IMR-90 (cell line): Measurements from ENCODE around the gene MZT1. TPM values are rescaled to one million over a fixed set of nuclear protein-coding genes. Genes with fewer than 3 reads are reported as not detected.

Experiments
- ATAC-seq: fragments of 200-7000 bp; cut with Tn5 transposase; 2 replicates; pipeline ENCODE4 v1.9.1; 2020; ENCODE audit warnings: low read depth, mild to moderate bottlenecking, moderate library complexity
- BruUV-seq: library from RNA; stranded (reverse); fragments of 400-500 nt; replicated peaks from 2 replicates; lab custom pipeline; 2021; lab: Mats Ljungman, UMichigan
- CTCF ChIA-PET: fragments of 300-600 bp; formaldehyde crosslinking; extraction: SDS; loops from one replicate; lab custom pipeline; 2021; ENCODE audit warnings: antibody characterized with exemption; lab: Yijun Ruan, JAX
- POLR2A ChIA-PET: fragments of 300-600 bp; sonication (Branson Sonifier 250); formaldehyde crosslinking; loops from one replicate; lab custom pipeline; 2022; ENCODE audit warnings: antibody characterized with exemption; ENCODE audit not compliant: unreplicated experiment; lab: Charles Lee
- DNase-seq: peaks from one replicate; pipeline ENCODE4 v3.0.0; 2013
- H2AFZ ChIP-seq: replicated peaks from 2 replicates; pipeline ENCODE3; 2013; ENCODE audit warnings: low read length, mild to moderate bottlenecking; ENCODE audit not compliant: poor library complexity
- H2AK5ac ChIP-seq: 2 replicates; pipeline ENCODE4 v1.6.1; 2013; ENCODE audit warnings: low read depth, low read length, inconsistent platforms
- H2AK9ac ChIP-seq: replicated peaks from 2 replicates; pipeline ENCODE3; 2013; ENCODE audit warnings: mild to moderate bottlenecking, low read depth, low read length, moderate library complexity; ENCODE audit not compliant: poor library complexity
- H2BK120ac ChIP-seq: 2 replicates; pipeline ENCODE4 v1.6.1; 2013; ENCODE audit warnings: low read depth, low read length, inconsistent platforms
- H2BK15ac ChIP-seq: 3 replicates; pipeline ENCODE4 v1.6.1; 2013; ENCODE audit warnings: low read depth, low read length, inconsistent platforms
- H2BK20ac ChIP-seq: 2 replicates; pipeline ENCODE4 v1.6.1; 2013; ENCODE audit warnings: low read depth, mild to moderate bottlenecking, inconsistent platforms, low read length, moderate library complexity
- H2BK5ac ChIP-seq: 2 replicates; pipeline ENCODE4 v1.6.1; 2013; ENCODE audit warnings: mild to moderate bottlenecking, low read depth, low read length, inconsistent platforms; ENCODE audit not compliant: poor library complexity, severe bottlenecking
- H3K14ac ChIP-seq: replicated peaks from 2 replicates; pipeline ENCODE4 v1.6.1; 2013; ENCODE audit warnings: low read depth, low read length, inconsistent platforms
- H3K18ac ChIP-seq: 2 replicates; pipeline ENCODE4 v1.6.1; 2013; ENCODE audit warnings: low read depth, low read length, control low read depth
- H3K23ac ChIP-seq: 2 replicates; pipeline ENCODE4 v1.6.1; 2013; ENCODE audit warnings: low read depth, low read length, inconsistent platforms
- H3K27ac ChIP-seq: 2 replicates; pipeline ENCODE4 v1.5.1; 2013; ENCODE audit warnings: mild to moderate bottlenecking, control low read depth, low read length; ENCODE audit not compliant: insufficient read depth
- H3K27me3 ChIP-seq: 2 replicates; pipeline ENCODE4 v1.6.1; 2013; ENCODE audit warnings: low read length; ENCODE audit not compliant: control insufficient read depth, insufficient read depth
- H3K36me3 ChIP-seq: 2 replicates; pipeline ENCODE4 v1.6.1; 2013; ENCODE audit warnings: low read length, mixed read lengths; ENCODE audit not compliant: control insufficient read depth, insufficient read depth
- H3K4ac ChIP-seq: 2 replicates; pipeline ENCODE4 v1.6.1; 2013; ENCODE audit warnings: low read depth, low read length, inconsistent platforms
- H3K4me1 ChIP-seq: 2 replicates; pipeline ENCODE4 v1.6.1; 2013; ENCODE audit warnings: low read length, mixed read lengths; ENCODE audit not compliant: control insufficient read depth, insufficient read depth
- H3K4me2 ChIP-seq: 2 replicates; pipeline ENCODE4 v1.6.1; 2013; ENCODE audit warnings: low read depth, mild to moderate bottlenecking, control low read depth, low read length, moderate library complexity
- H3K4me3 ChIP-seq: 2 replicates; pipeline ENCODE4 v1.5.1; 2013; ENCODE audit warnings: low read depth, mild to moderate bottlenecking, control low read depth, low read length, moderate library complexity; ENCODE audit not compliant: insufficient read depth
- H3K56ac ChIP-seq: 2 replicates; pipeline ENCODE4 v1.6.1; 2013; ENCODE audit warnings: low read length, inconsistent platforms; ENCODE audit not compliant: insufficient read depth; ENCODE audit errors: extremely low read depth
- H3K79me1 ChIP-seq, 2 experiments: 2 replicates each; pipeline ENCODE4 v1.6.1; 2013; ENCODE audit warnings: low read length in 2 of 2, inconsistent platforms in 1 of 2, low read depth in 1 of 2
- H3K9ac ChIP-seq: 2 replicates; pipeline ENCODE4 v1.6.1; 2013; ENCODE audit warnings: low read depth, low read length, control low read depth
- H3K9me1 ChIP-seq: 2 replicates; pipeline ENCODE4 v1.6.1; 2013; ENCODE audit warnings: low read length, inconsistent platforms; ENCODE audit not compliant: insufficient read depth
- H3K9me3 ChIP-seq: 2 replicates; pipeline ENCODE4 v1.6.1; 2013; ENCODE audit warnings: low read length; ENCODE audit not compliant: control insufficient read depth, insufficient read depth
- H4K20me1 ChIP-seq: 2 replicates; pipeline ENCODE4 v1.6.1; 2013; ENCODE audit warnings: low read length, inconsistent platforms; ENCODE audit not compliant: insufficient read depth
- H4K5ac ChIP-seq: 2 replicates; pipeline ENCODE4 v1.6.1; 2013; ENCODE audit warnings: mild to moderate bottlenecking, low read depth, low read length, control low read depth
- H4K8ac ChIP-seq, 2 experiments: 2 replicates each; pipeline ENCODE4 v1.6.1; 2013; ENCODE audit warnings: low read depth in 2 of 2, low read length in 2 of 2, control low read depth in 1 of 2, inconsistent platforms in 1 of 2
- H4K91ac ChIP-seq: 2 replicates; pipeline ENCODE4 v1.6.1; 2013; ENCODE audit warnings: low read depth, low read length, inconsistent platforms; ENCODE audit not compliant: insufficient read depth
- CEBPB ChIP-seq: IDR thresholded peaks from 2 replicates; pipeline ENCODE4 v1.6.1; 2012; ENCODE audit warnings: low read depth, low read length, improper control_type of control experiment
- CHD1 ChIP-seq: IDR thresholded peaks from 2 replicates; pipeline ENCODE4 v1.6.1; 2012; ENCODE audit warnings: low read depth, low read length, improper control_type of control experiment
- FOS ChIP-seq: fragments of 150-350 bp; IDR thresholded peaks from 2 replicates; pipeline ENCODE4 v1.6.1; 2016; ENCODE audit warnings: low read depth, low read length
- MAZ ChIP-seq: IDR thresholded peaks from 2 replicates; pipeline ENCODE4 v1.6.1; 2012; ENCODE audit warnings: low read depth, mild to moderate bottlenecking, low read length, improper control_type of control experiment, moderate library complexity, borderline replicate concordance
- NFE2L2 ChIP-seq: fragments of 150-350 bp; IDR thresholded peaks from 2 replicates; pipeline ENCODE4 v1.6.1; 2016; ENCODE audit warnings: low read depth, mild to moderate bottlenecking, low read length
- POLR2A ChIP-seq: IDR thresholded peaks from 2 replicates; pipeline ENCODE4 v1.6.1; 2012; ENCODE audit warnings: mild to moderate bottlenecking, low read depth, low read length
- RCOR1 ChIP-seq: IDR thresholded peaks from 2 replicates; pipeline ENCODE4 v1.6.1; 2012; ENCODE audit warnings: mild to moderate bottlenecking, low read length, improper control_type of control experiment; ENCODE audit not compliant: insufficient replicate concordance
- RFX5 ChIP-seq: IDR thresholded peaks from 2 replicates; pipeline ENCODE4 v1.8.0; 2012; ENCODE audit warnings: low read depth, mild to moderate bottlenecking, low read length, moderate library complexity
- SMC3 ChIP-seq: fragments of 150-350 bp; IDR thresholded peaks from 2 replicates; pipeline ENCODE4 v1.6.1; 2016; ENCODE audit warnings: low read depth, mild to moderate bottlenecking, antibody characterized with exemption, low read length, moderate library complexity
- WGBS, 2 experiments: methylation state at CpG; one replicate each; pipeline versions ENCODE4 v1.1.5 to v1.1.7; 2013; ENCODE audit warnings: missing lambda C conversion rate in 2 of 2; ENCODE audit not compliant: insufficient read length in 1 of 2; ENCODE audit errors: extremely low coverage in 2 of 2; 5-methylcytosine and 5-hydroxymethylcytosine counted together
- dilution Hi-C: fragments of 300-500 bp; cut with HindIII; formaldehyde crosslinking; loops from one replicate; pipeline ENCODE4 v1.14.3; 2018; ENCODE audit warnings: low sequenced_read_pairs; ENCODE audit not compliant: unreplicated experiment
- in situ Hi-C: fragments of 300-500 bp; cut with MboI; formaldehyde crosslinking; loops from 3 replicates; pipeline ENCODE4 v1.14.3; 2019; ENCODE audit warnings: low sequenced_read_pairs, inconsistent platforms, mixed read lengths
- intact Hi-C: fragments of 100-400 bp; cut with micrococcal nuclease; formaldehyde crosslinking; loops from 2 replicates; pipeline ENCODE4 v1.10.0; 2022
- polyA plus RNA-seq, 3 experiments: library from polyadenylated mRNA; depleted of rRNA; stranded (reverse); fragments of >200 nt; gene quantifications; 2 replicates each; pipeline ENCODE4 v1.2.3, GENCODE V29; 2012; ENCODE audit warnings: low replicate concordance in 1 of 3
- total RNA-seq: library from RNA; depleted of rRNA; stranded (reverse); fragments of >200 nt; gene quantifications from 2 replicates; pipeline ENCODE4 v1.2.3, GENCODE V29; 2012
- TF ChIP-seq, protein P1 (sequence below): conservative IDR thresholded peaks from 2 replicates; pipeline ENCODE4 v1.5.1; 2012; ENCODE audit warnings: mild to moderate bottlenecking, low read depth, low read length, improper control_type of control experiment
- TF ChIP-seq, protein P2 (sequence below): fragments of 150-350 bp; IDR thresholded peaks from 2 replicates; pipeline ENCODE4 v1.6.1; 2016; ENCODE audit warnings: low read depth, mild to moderate bottlenecking, low read length, moderate library complexity, borderline replicate concordance

Gene MZT1
- total and polyA plus RNA-seq, 2 of the 4 experiments (the other 2 are of a cell fraction): 3.6 to 5.3 TPM

DNA sequence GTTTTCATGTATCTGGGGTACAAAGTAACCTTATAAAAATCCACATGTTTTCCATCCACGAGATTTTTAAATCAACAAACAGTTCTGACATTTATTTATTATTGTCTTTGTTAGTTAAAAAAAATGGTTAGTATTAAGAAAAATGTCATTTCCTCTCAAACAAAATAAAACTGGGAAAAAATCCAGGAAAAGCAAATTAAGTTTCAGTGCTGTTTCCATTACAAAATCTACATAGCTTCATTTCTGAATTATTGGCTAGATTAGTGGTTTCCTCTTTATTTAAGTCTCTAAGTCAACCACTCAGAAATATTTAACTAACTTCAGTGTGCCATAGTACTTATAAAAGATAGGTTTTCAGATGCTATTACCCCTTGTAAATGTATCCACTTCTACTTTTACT, 49.1 kb downstream of the MZT1 start:
- no peaks in the 10 kb centered on the region for H3K9me3 ChIP-seq
- no peaks in the 10 kb centered on the region for H3K79me1 ChIP-seq
- no peak overlapping the region for H2BK5ac ChIP-seq
- no peak overlapping the region for H2BK120ac ChIP-seq
- no peaks in the 10 kb centered on the region for H3K36me3 ChIP-seq
- TF ChIP-seq, protein P1, sequence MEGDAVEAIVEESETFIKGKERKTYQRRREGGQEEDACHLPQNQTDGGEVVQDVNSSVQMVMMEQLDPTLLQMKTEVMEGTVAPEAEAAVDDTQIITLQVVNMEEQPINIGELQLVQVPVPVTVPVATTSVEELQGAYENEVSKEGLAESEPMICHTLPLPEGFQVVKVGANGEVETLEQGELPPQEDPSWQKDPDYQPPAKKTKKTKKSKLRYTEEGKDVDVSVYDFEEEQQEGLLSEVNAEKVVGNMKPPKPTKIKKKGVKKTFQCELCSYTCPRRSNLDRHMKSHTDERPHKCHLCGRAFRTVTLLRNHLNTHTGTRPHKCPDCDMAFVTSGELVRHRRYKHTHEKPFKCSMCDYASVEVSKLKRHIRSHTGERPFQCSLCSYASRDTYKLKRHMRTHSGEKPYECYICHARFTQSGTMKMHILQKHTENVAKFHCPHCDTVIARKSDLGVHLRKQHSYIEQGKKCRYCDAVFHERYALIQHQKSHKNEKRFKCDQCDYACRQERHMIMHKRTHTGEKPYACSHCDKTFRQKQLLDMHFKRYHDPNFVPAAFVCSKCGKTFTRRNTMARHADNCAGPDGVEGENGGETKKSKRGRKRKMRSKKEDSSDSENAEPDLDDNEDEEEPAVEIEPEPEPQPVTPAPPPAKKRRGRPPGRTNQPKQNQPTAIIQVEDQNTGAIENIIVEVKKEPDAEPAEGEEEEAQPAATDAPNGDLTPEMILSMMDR: no peak
- TF ChIP-seq RCOR1 (no peak), RFX5 (no peak), FOS (no peak), CHD1 (no peak), MAZ (no peak), CEBPB (no peak), SMC3 (no peak), NFE2L2 (no peak), POLR2A (no peak)
- TF ChIP-seq, protein P2, sequence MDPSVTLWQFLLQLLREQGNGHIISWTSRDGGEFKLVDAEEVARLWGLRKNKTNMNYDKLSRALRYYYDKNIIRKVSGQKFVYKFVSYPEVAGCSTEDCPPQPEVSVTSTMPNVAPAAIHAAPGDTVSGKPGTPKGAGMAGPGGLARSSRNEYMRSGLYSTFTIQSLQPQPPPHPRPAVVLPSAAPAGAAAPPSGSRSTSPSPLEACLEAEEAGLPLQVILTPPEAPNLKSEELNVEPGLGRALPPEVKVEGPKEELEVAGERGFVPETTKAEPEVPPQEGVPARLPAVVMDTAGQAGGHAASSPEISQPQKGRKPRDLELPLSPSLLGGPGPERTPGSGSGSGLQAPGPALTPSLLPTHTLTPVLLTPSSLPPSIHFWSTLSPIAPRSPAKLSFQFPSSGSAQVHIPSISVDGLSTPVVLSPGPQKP: no peak
- H3K9ac ChIP-seq: no peak overlapping the region
- WGBS, 2 experiments: no CpG with 5 or more reads among the region's 1 CpG
- no peak overlapping the region for H3K4ac ChIP-seq
- POLR2A ChIA-PET: no interaction called here
- no peak for ATAC-seq
- dilution Hi-C loops: no loop called here
- BruUV-seq: no TSS peak
- no peak overlapping the region for H3K14ac ChIP-seq
- no peak overlapping the region for H3K27ac ChIP-seq
- H4K91ac ChIP-seq: no peak overlapping the region
- DNase-seq: no peak
- H3K4me1 ChIP-seq: no peaks in the 10 kb centered on the region
- in situ Hi-C loops: loop anchor here (25.0 kb wide), 1 partner anchor 1716 kb away; no protein-coding TSS in a partner anchor
- H3K56ac ChIP-seq: no peak overlapping the region
- CTCF ChIA-PET: no interaction called here
- no peaks in the 10 kb centered on the region for H4K20me1 ChIP-seq
- H2AFZ ChIP-seq: no peak overlapping the region
- H4K5ac ChIP-seq: no peak overlapping the region
- no peak overlapping the region for H2BK15ac ChIP-seq
- no peaks in the 10 kb centered on the region for H3K27me3 ChIP-seq
- no peak overlapping the region for H2BK20ac ChIP-seq
- no peak overlapping the region for H3K18ac ChIP-seq
- intact Hi-C loops: no loop called here
- H3K4me2 ChIP-seq: no peak overlapping the region
- no peak overlapping the region for H4K8ac ChIP-seq
- H3K9me1 ChIP-seq: no peaks in the 10 kb centered on the region
- no peak overlapping the region for H3K4me3 ChIP-seq
- H2AK9ac ChIP-seq: no peak overlapping the region
- no peak overlapping the region for H3K23ac ChIP-seq
- no peak overlapping the region for H2AK5ac ChIP-seq
